Liver (tissue), 9 donors: Measurements from ENCODE around the gene MTOR. TPM values are rescaled to one million over a fixed set of nuclear protein-coding genes. Genes with fewer than 3 reads are reported as not detected.
"Not testable (repeated sequence)": the region's sequence is repeated elsewhere in the genome, so short reads cannot be mapped to it uniquely, and the experiment has no call there.

Experiments
- DNase-seq: peaks from one replicate; pipeline ENCODE4 v3.0.0-alpha.2; 2017; ENCODE audit warnings: low spot score
- H3K27ac ChIP-seq, 2 donors: one replicate each; pipeline ENCODE4 v1.7.0; 2013; ENCODE audit warnings: inconsistent platforms in 2 of 2, low read length in 2 of 2, control low read depth in 1 of 2, low read depth in 1 of 2, mild to moderate bottlenecking in 1 of 2
- H3K27me3 ChIP-seq, 4 donors: one replicate each; pipeline versions ENCODE4 v1.6.1 to v1.7.0; 2013; ENCODE audit warnings: low read length in 3 of 4, inconsistent platforms in 1 of 4, mild to moderate bottlenecking in 1 of 4, moderate library complexity in 1 of 4; ENCODE audit not compliant: control insufficient read depth in 4 of 4, insufficient read depth in 4 of 4
- H3K36me3 ChIP-seq, 4 donors: one replicate each; pipeline versions ENCODE4 v1.6.1 to v1.7.0; 2013; ENCODE audit warnings: low read length in 3 of 4, mild to moderate bottlenecking in 3 of 4, low read depth in 1 of 4, moderate library complexity in 1 of 4; ENCODE audit not compliant: control insufficient read depth in 4 of 4, insufficient read depth in 3 of 4
- H3K4me1 ChIP-seq, 4 donors: one replicate each; pipeline versions ENCODE4 v1.6.1 to v1.7.0; 2013; ENCODE audit warnings: low read length in 3 of 4, mild to moderate bottlenecking in 3 of 4, moderate library complexity in 1 of 4; ENCODE audit not compliant: control insufficient read depth in 4 of 4, insufficient read depth in 4 of 4
- H3K4me3 ChIP-seq, 3 donors: one replicate each; pipeline versions ENCODE4 v1.6.1 to v1.7.0; 2013; ENCODE audit warnings: low read length in 3 of 3, control low read depth in 1 of 3, low read depth in 1 of 3, mild to moderate bottlenecking in 1 of 3
- H3K9ac ChIP-seq, 2 donors: one replicate each; pipeline ENCODE4 v1.7.0; 2013; ENCODE audit warnings: low read length in 2 of 2, mild to moderate bottlenecking in 2 of 2, moderate library complexity in 2 of 2, control low read depth in 1 of 2, low read depth in 1 of 2
- H3K9me3 ChIP-seq, 4 donors: one replicate each; pipeline versions ENCODE4 v1.6.1 to v1.7.0; 2013; ENCODE audit warnings: low read length in 3 of 4; ENCODE audit not compliant: control insufficient read depth in 4 of 4
- FOXA2 ChIP-seq: IDR thresholded peaks from 2 replicates; pipeline ENCODE4 v1.6.1; 2016; ENCODE audit warnings: antibody characterized with exemption
- HNF4G ChIP-seq: IDR thresholded peaks from 2 replicates; pipeline ENCODE4 v1.6.1; 2016; ENCODE audit warnings: antibody characterized with exemption
- JUND ChIP-seq, 2 donors: IDR thresholded peaks; 2 replicates each; pipeline ENCODE4 v1.6.1; 2016; ENCODE audit warnings: antibody characterized with exemption in 2 of 2
- NR2F2 ChIP-seq: IDR thresholded peaks from 2 replicates; pipeline ENCODE4 v1.6.1; 2016; ENCODE audit warnings: antibody characterized with exemption
- RAD21 ChIP-seq, 2 donors: IDR thresholded peaks; 2 replicates each; pipeline ENCODE4 v1.6.1; 2016; ENCODE audit warnings: antibody characterized with exemption in 2 of 2, mild to moderate bottlenecking in 2 of 2
- REST ChIP-seq: IDR thresholded peaks from 2 replicates; pipeline ENCODE4 v1.6.1; 2016; ENCODE audit warnings: antibody characterized with exemption, mild to moderate bottlenecking
- SP1 ChIP-seq: IDR thresholded peaks from 2 replicates; pipeline ENCODE4 v1.6.1; 2018; ENCODE audit warnings: antibody characterized with exemption, mild to moderate bottlenecking
- ZBTB33 ChIP-seq: IDR thresholded peaks from 2 replicates; pipeline ENCODE4 v1.6.1; 2016; ENCODE audit warnings: antibody characterized with exemption
- WGBS: extraction: QIAGEN DNeasy Blood & Tissue Kit; methylation state at CpG from one replicate; pipeline ENCODE4 v1.1.7; 2013; 5-methylcytosine and 5-hydroxymethylcytosine counted together
- polyA plus RNA-seq, 2 donors: library from polyadenylated mRNA; stranded (reverse) in 1 of 2; unstranded in 1 of 2; fragments of 200-250 nt in 1 of 2; fragments of >200 nt in 1 of 2; fragmentation: Nextera tagmentation in 1 of 2; extraction: Ambion mirVana in 1 of 2; gene quantifications; one replicate each; pipeline versions ENCODE4 v1.2.1 to v1.2.3, GENCODE V29; 2013 to 2015
- total RNA-seq, 2 donors: library from RNA; depleted of rRNA; stranded (reverse); fragments of >200 nt; gene quantifications; one replicate each; pipeline ENCODE4 v1.2.3, GENCODE V29; 2014
- donor health status: healthy.
- donor health status: healthy.
- donor health status: healthy.
- donor health status: healthy.
- donor health status: healthy.

Gene MTOR
- total and polyA plus RNA-seq, 4 donors, result 11.6 to 45.0 (median 19.9) TPM

GRCh38 chr1:11182884-11183283 is 79.5 kb downstream of the MTOR start (continued):
- no peak for TF ChIP-seq ZBTB33

GRCh38 chr1:11180342-11180744 is 82.0 kb downstream of the MTOR start:
- TF ChIP-seq JUND (IDR thresholded peaks at IDR 0.05) (no peak), HNF4G (no peak), RAD21 (IDR thresholded peaks at IDR 0.05) (no peak), REST (no peak), FOXA2 (no peak), SP1 (no peak), NR2F2 (no peak)
- Histone ChIP-seq H3K27ac (no peak overlapping the region), H3K36me3 (peaks cover 0 to 8% (median 5%) of the 10 kb centered on the region in 4 donors), H3K9me3 (no peaks in the 10 kb centered on the region), H3K9ac (no peak overlapping the region), H3K4me1 (peaks cover 0 to 11% (median 3%) of the 10 kb centered on the region in 4 donors), H3K4me3 (no peak overlapping the region), H3K27me3 (no peaks in the 10 kb centered on the region)
- DNase-seq, result no peak

- not testable (repeated sequence) for DNase-seq, H3K27ac ChIP-seq, H3K9me3 ChIP-seq, H3K4me3 ChIP-seq, H3K27me3 ChIP-seq, H3K4me1 ChIP-seq, H3K9ac ChIP-seq
- 52% methylated on average over 3 of the region's 3 CpGs for WGBS
- peaks cover 0 to 11% (median 5%) of the 10 kb centered on the region in 4 donors for H3K36me3 ChIP-seq
Observed at GRCh38 chr1:11179749-11180148, 82.6 kb downstream of the MTOR start.

GRCh38 chr1:11179125-11179524 is 83.2 kb downstream of the MTOR start:
- Histone ChIP-seq H3K9ac (no peak overlapping the region), H3K27ac (no peak overlapping the region), H3K36me3 (peaks cover 3 to 11% (median 7%) of the 10 kb centered on the region in 4 donors), H3K27me3 (no peaks in the 10 kb centered on the region), H3K4me3 (no peak overlapping the region), H3K9me3 (no peaks in the 10 kb centered on the region), H3K4me1 (peaks cover 0 to 7% (median 0%) of the 10 kb centered on the region in 4 donors)
- TF ChIP-seq RAD21 (IDR thresholded peaks at IDR 0.05), result no peak
- no peak for DNase-seq
